Body of pancreas (tissue), 4 donors: ENCODE results near the gene IRS1.

Experiments used
- POLR2A ChIP-seq, 3 donors: fragments of 450-650 bp; IDR thresholded peaks; one replicate each; pipeline ENCODE4 v1.6.1; 2016; ENCODE audit warnings: antibody characterized with exemption in 3 of 3, mild to moderate bottlenecking in 2 of 3
- TF ChIP-seq, protein P1 (sequence below), 7 experiments: fragments of 450-650 bp in 4 of 7; fragments of 200-600 bp in 3 of 7; sonication (generic) in 3 of 7; IDR thresholded peaks; one replicate each; pipeline ENCODE4 v1.5.1; 2016 to 2019; ENCODE audit warnings: antibody characterized with exemption in 7 of 7

GRCh38 chr2:226738821-226739544, 60.6 kb downstream of the IRS1 start:
- TF ChIP-seq, protein P1, sequence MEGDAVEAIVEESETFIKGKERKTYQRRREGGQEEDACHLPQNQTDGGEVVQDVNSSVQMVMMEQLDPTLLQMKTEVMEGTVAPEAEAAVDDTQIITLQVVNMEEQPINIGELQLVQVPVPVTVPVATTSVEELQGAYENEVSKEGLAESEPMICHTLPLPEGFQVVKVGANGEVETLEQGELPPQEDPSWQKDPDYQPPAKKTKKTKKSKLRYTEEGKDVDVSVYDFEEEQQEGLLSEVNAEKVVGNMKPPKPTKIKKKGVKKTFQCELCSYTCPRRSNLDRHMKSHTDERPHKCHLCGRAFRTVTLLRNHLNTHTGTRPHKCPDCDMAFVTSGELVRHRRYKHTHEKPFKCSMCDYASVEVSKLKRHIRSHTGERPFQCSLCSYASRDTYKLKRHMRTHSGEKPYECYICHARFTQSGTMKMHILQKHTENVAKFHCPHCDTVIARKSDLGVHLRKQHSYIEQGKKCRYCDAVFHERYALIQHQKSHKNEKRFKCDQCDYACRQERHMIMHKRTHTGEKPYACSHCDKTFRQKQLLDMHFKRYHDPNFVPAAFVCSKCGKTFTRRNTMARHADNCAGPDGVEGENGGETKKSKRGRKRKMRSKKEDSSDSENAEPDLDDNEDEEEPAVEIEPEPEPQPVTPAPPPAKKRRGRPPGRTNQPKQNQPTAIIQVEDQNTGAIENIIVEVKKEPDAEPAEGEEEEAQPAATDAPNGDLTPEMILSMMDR (IDR thresholded peaks at IDR 0.05) = no peak
- TF ChIP-seq POLR2A (IDR thresholded peaks at IDR 0.05) = no peak
